HepG2 (cell line): ENCODE measurements around the gene PDXDC1. TPM values are rescaled to one million over a fixed set of nuclear protein-coding genes. Genes with fewer than 3 reads are reported as not detected.
"Not testable (repeated sequence)": the region's sequence is repeated elsewhere in the genome, so short reads cannot be mapped to it uniquely, and the experiment has no call there.

Experiments
- ATAC-seq: fragments of 200-7000 bp; cut with Tn5 transposase; 3 replicates; pipeline ENCODE4 v1.9.1; 2020; ENCODE audit warnings: mild to moderate bottlenecking, moderate library complexity
- BruUV-seq: library from RNA; stranded (reverse); fragments of 400-500 nt; replicated peaks from 2 replicates; lab custom pipeline; 2021; lab: Mats Ljungman, UMichigan
- CTCF ChIA-PET: fragments of 300-600 bp; formaldehyde crosslinking; extraction: SDS; loops from one replicate; lab custom pipeline; 2021; ENCODE audit warnings: low total read pairs, inconsistent platforms, low intra/inter-chr PET ratio; lab: Yijun Ruan, JAX
- POLR2A ChIA-PET: fragments of 350-600 bp; sonication (Branson Sonifier 250); formaldehyde crosslinking; loops from one replicate; lab custom pipeline; 2020; ENCODE audit warnings: antibody characterized with exemption, inconsistent platforms; lab: Yijun Ruan, JAX
- DNase-seq: peaks from one replicate; pipeline ENCODE4 v3.0.0-alpha.2; 2015; ENCODE audit warnings: low spot score
- FAIRE-seq: peaks from 3 replicates; lab custom pipeline; 2011; peaks lifted over from hg19 to GRCh38; lab: Jason Lieb, UNC
- H2AFZ ChIP-seq: one replicate; pipeline ENCODE4 v1.6.1; 2011; ENCODE audit warnings: low read length, inconsistent platforms
- H3K27ac ChIP-seq: fragments of 300-600 bp; 3 replicates; pipeline ENCODE4 v1.8.0; 2011; ENCODE audit warnings: mixed run types, mild to moderate bottlenecking, mixed read lengths, low read length, inconsistent platforms; ENCODE audit not compliant: insufficient read depth; ENCODE audit errors: extremely low read length
- H3K27me3 ChIP-seq, 2 experiments: fragments of 200-600 bp in 1 of 2; 2 replicates in 1 of 2; 3 replicates in 1 of 2; pipeline versions ENCODE4 v1.6.0 to v1.8.0; 2011; ENCODE audit warnings: low read length in 2 of 2, mild to moderate bottlenecking in 2 of 2, moderate library complexity in 2 of 2, inconsistent platforms in 1 of 2; ENCODE audit not compliant: insufficient read depth in 2 of 2, control insufficient read depth in 1 of 2
- H3K36me3 ChIP-seq, 2 experiments: fragments of 200-600 bp in 1 of 2; replicated peaks in 1 of 2; 2 replicates in 1 of 2; 3 replicates in 1 of 2; pipeline versions ENCODE4 v1.5.1 to v1.8.0; 2011; ENCODE audit warnings: low read length in 2 of 2, inconsistent platforms in 1 of 2; ENCODE audit not compliant: insufficient read depth in 2 of 2, control insufficient read depth in 1 of 2
- H3K4me1 ChIP-seq: 2 replicates; pipeline ENCODE4 v1.5.1; 2012; ENCODE audit warnings: low read length, inconsistent platforms; ENCODE audit not compliant: insufficient read depth
- H3K4me2 ChIP-seq: 2 replicates; pipeline ENCODE4 v1.6.0; 2011; ENCODE audit warnings: low read depth, low read length, inconsistent platforms
- H3K4me3 ChIP-seq, 3 experiments: fragments of 200-600 bp in 1 of 3; sonication (generic), shearing (Covaris generic) in 1 of 3; replicated peaks in 1 of 3; 2 replicates each; pipeline ENCODE4 v1.5.1; 2011 to 2016; ENCODE audit warnings: low read length in 3 of 3, inconsistent platforms in 2 of 3, low read depth in 2 of 3, mild to moderate bottlenecking in 2 of 3, control low read depth in 1 of 3, mixed read lengths in 1 of 3; ENCODE audit not compliant: insufficient read depth in 1 of 3
- H3K79me2 ChIP-seq: one replicate; pipeline ENCODE4 v1.6.1; 2011; ENCODE audit warnings: low read length, inconsistent platforms; ENCODE audit not compliant: insufficient read depth
- H3K9ac ChIP-seq: 2 replicates; pipeline ENCODE4 v1.6.0; 2011; ENCODE audit warnings: mild to moderate bottlenecking, low read depth, low read length, inconsistent platforms; ENCODE audit not compliant: insufficient read depth
- H3K9me3 ChIP-seq: 2 replicates; pipeline ENCODE4 v1.5.1; 2012; ENCODE audit warnings: mild to moderate bottlenecking, low read length
- H4K20me1 ChIP-seq: 2 replicates; pipeline ENCODE4 v1.6.0; 2011; ENCODE audit warnings: inconsistent platforms, mild to moderate bottlenecking, low read length, moderate library complexity; ENCODE audit not compliant: insufficient read depth
- FOXO1 ChIP-seq: sonication (generic); formaldehyde crosslinking; IDR thresholded peaks from 2 replicates; pipeline ENCODE4 v1.4.0; 2020; ENCODE audit warnings: missing genetic modification reagents
- IRF2 ChIP-seq: IDR thresholded peaks from 2 replicates; pipeline ENCODE4 v1.6.1; 2018; ENCODE audit warnings: missing genetic modification reagents, missing compliant biosample characterization
- MED1 ChIP-seq: sonication (generic); formaldehyde crosslinking; IDR thresholded peaks from 2 replicates; pipeline ENCODE4 v1.4.0; 2020; ENCODE audit warnings: missing genetic modification reagents
- NFYB ChIP-seq: sonication (generic); formaldehyde crosslinking; IDR thresholded peaks from 2 replicates; pipeline ENCODE4 v1.4.0; 2020; ENCODE audit warnings: missing genetic modification reagents
- NR2F6 ChIP-seq, 2 experiments: IDR thresholded peaks; 2 replicates each; pipeline ENCODE4 v1.6.1; 2016; ENCODE audit warnings: antibody characterized with exemption in 1 of 2, mild to moderate bottlenecking in 1 of 2
- SAP130 ChIP-seq: IDR thresholded peaks from 2 replicates; pipeline ENCODE4 v1.6.1; 2016; ENCODE audit warnings: low read depth
- SP2 ChIP-seq: sonication (generic); formaldehyde crosslinking; IDR thresholded peaks from 2 replicates; pipeline ENCODE4 v1.5.1; 2020; ENCODE audit warnings: mild to moderate bottlenecking, missing genetic modification reagents
- STAG1 ChIP-seq: sonication (generic); formaldehyde crosslinking; IDR thresholded peaks from 2 replicates; pipeline ENCODE4 v1.4.0; 2020; ENCODE audit warnings: missing genetic modification reagents
- ZNF331 ChIP-seq: sonication (generic); formaldehyde crosslinking; IDR thresholded peaks from 2 replicates; pipeline ENCODE4 v1.4.0; 2020; ENCODE audit warnings: missing genetic modification reagents
- WGBS: methylation state at CpG from one replicate; pipeline ENCODE4 v1.1.6; 2017; ENCODE audit warnings: low lambda C conversion rate; 5-methylcytosine and 5-hydroxymethylcytosine counted together
- in situ Hi-C: cut with HindIII; loops from 2 replicates; pipeline ENCODE4 v1.10.0; 2017; ENCODE audit warnings: low pct_unique_long_range_greater_than_20kb; ENCODE audit not compliant: extremely low pct_ligation_motif_present
- intact Hi-C: fragments of 100-400 bp; cut with micrococcal nuclease; formaldehyde crosslinking; loops from one replicate; pipeline ENCODE4 v1.10.0; 2022; ENCODE audit not compliant: unreplicated experiment
- polyA plus RNA-seq, 8 experiments: library from polyadenylated mRNA; depleted of rRNA in 3 of 8; stranded (reverse) in 7 of 8; unstranded in 1 of 8; fragments of >200 nt; fragmentation: Illumina TruSeq in 4 of 8; extraction: Trizol in 4 of 8; gene quantifications; 2 replicates each; pipeline versions ENCODE4 v1.2.1 to v1.2.3, GENCODE V29; 2011 to 2016; ENCODE audit warnings: low read depth in 4 of 8, missing spikeins in 1 of 8, mixed read lengths in 1 of 8; ENCODE audit not compliant: insufficient read depth in 1 of 8
- total RNA-seq, 5 experiments: library from RNA; depleted of rRNA; stranded (reverse); fragments of >200 nt; fragmentation: Illumina TruSeq; extraction: Trizol; gene quantifications; 2 replicates each; pipeline ENCODE4 v1.2.3, GENCODE V29; 2016; ENCODE audit warnings: low read depth in 1 of 5
- TF ChIP-seq, protein P1 (sequence below): sonication (generic); formaldehyde crosslinking; IDR thresholded peaks from 2 replicates; pipeline ENCODE4 v1.8.1; 2023; ENCODE audit warnings: missing genetic modification reagents, inconsistent platforms, borderline replicate concordance
- TF ChIP-seq, protein P2 (sequence below): IDR thresholded peaks from 2 replicates; pipeline ENCODE4 v1.6.1; 2016; ENCODE audit warnings: mild to moderate bottlenecking
- TF ChIP-seq, protein P3 (sequence below): sonication (generic); formaldehyde crosslinking; IDR thresholded peaks from 2 replicates; pipeline ENCODE4 v1.5.0; 2020; ENCODE audit warnings: mild to moderate bottlenecking, missing genetic modification reagents, moderate library complexity
- TF ChIP-seq, protein P4 (sequence below): IDR thresholded peaks from 2 replicates; pipeline ENCODE4 v1.6.1; 2016; ENCODE audit warnings: missing compliant biosample characterization, missing genetic modification reagents, borderline replicate concordance

Gene PDXDC1
- total and polyA plus RNA-seq, 2 of the 13 experiments (the other 11 are each of a cell fraction or from before 2014, with no cell fraction given) = 133 to 169 TPM

DNA sequence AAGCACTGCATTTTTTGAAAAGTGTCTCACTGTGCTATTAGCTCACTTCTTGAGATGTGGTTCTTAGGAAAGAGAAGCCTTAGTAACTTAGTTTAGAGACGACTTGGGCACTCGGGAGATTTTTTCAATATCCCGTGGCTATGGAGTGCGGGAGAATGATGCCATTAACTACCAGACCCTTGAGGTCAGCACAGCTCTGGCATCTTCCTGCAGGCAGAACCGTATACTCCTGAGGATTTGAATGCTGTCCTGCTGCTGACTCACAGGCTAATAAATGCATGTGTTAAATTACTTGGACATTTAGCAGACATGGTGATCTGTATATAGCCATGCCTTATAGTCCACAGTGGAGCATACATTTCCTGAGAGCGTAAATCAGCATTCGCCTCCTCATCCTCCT is 46.6 kb downstream of the PDXDC1 start:
- H3K9ac ChIP-seq, H4K20me1 ChIP-seq, BruUV-seq, intact Hi-C loops, DNase-seq, FAIRE-seq, H2AFZ ChIP-seq, H3K27ac ChIP-seq, H3K4me1 ChIP-seq, in situ Hi-C loops, POLR2A ChIA-PET, H3K4me3 ChIP-seq, H3K27me3 ChIP-seq, CTCF ChIA-PET, H3K9me3 ChIP-seq, H3K79me2 ChIP-seq, H3K4me2 ChIP-seq: not testable (repeated sequence)
- peaks cover 20 to 66% of the 10 kb centered on the region in 2 experiments for H3K36me3 ChIP-seq
- 94% methylated on average over 7 of the region's 7 CpGs for WGBS
- peak; percentile 7; the same call in 1 of the 3 replicates for ATAC-seq

DNA sequence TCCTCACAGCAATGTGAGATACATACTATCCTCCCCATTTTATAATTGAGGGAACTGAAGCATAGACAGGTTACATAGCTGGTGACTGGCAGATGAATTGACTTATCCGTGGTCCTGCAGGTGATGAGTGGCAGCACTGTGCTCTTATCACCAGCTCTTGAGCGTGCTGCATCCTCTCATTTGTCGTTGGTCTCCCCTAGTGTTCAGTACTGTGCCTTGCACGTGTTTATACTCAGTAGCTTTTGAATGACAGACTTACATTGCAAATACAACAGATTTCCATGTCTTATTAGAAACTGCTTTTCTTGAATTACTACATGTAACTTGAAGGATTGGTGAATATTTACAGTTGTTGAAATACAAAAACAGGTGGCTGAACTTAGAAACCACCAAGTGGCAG is 47.4 kb downstream of the PDXDC1 start:
- in situ Hi-C loops; POLR2A ChIA-PET; H3K9me3 ChIP-seq; H3K4me3 ChIP-seq; H3K9ac ChIP-seq; BruUV-seq; intact Hi-C loops; H3K4me1 ChIP-seq; H4K20me1 ChIP-seq; H3K79me2 ChIP-seq; H2AFZ ChIP-seq; H3K4me2 ChIP-seq; H3K27me3 ChIP-seq; H3K27ac ChIP-seq; CTCF ChIA-PET; TF ChIP-seq NR2F6 (IDR thresholded peaks at IDR 0.05): not testable (repeated sequence)
- FAIRE-seq (peak; percentile 95), ATAC-seq (peak; percentile 99), DNase-seq (peak; percentile 90)
- H3K36me3 ChIP-seq = peaks cover 22 to 68% of the 10 kb centered on the region in 2 experiments
- 31% methylated on average over 4 of the region's 4 CpGs for WGBS
- TF ChIP-seq NFYB (CRISPR knock-in tag) (peak; percentile 95), STAG1 (CRISPR knock-in tag) (peak; percentile 85), MED1 (CRISPR knock-in tag) (peak; percentile 22; the same call in 1 of the 2 replicates), FOXO1 (CRISPR knock-in tag) (peak; percentile 45; the same call in 1 of the 2 replicates), SAP130 (CRISPR knock-in tag) (peak; percentile 54; the same call in 1 of the 2 replicates), NR2F6 (CRISPR knock-in tag; IDR thresholded peaks at IDR 0.05) (peak; percentile 37; the same call in 1 of the 2 replicates), SP2 (peak; percentile 88), IRF2 (peak; percentile 66; the same call in 1 of the 2 replicates), ZNF331 (CRISPR knock-in tag) (0 out of 2 replicates have a peak, but pooled peaks have one; percentile 31)
- TF ChIP-seq, protein P1, sequence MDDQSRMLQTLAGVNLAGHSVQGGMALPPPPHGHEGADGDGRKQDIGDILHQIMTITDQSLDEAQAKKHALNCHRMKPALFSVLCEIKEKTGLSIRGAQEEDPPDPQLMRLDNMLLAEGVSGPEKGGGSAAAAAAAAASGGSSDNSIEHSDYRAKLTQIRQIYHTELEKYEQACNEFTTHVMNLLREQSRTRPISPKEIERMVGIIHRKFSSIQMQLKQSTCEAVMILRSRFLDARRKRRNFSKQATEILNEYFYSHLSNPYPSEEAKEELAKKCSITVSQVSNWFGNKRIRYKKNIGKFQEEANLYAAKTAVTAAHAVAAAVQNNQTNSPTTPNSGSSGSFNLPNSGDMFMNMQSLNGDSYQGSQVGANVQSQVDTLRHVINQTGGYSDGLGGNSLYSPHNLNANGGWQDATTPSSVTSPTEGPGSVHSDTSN (CRISPR knock-in tag) = peak; percentile 93; the same call in 1 of the 2 replicates
- TF ChIP-seq, protein P2, sequence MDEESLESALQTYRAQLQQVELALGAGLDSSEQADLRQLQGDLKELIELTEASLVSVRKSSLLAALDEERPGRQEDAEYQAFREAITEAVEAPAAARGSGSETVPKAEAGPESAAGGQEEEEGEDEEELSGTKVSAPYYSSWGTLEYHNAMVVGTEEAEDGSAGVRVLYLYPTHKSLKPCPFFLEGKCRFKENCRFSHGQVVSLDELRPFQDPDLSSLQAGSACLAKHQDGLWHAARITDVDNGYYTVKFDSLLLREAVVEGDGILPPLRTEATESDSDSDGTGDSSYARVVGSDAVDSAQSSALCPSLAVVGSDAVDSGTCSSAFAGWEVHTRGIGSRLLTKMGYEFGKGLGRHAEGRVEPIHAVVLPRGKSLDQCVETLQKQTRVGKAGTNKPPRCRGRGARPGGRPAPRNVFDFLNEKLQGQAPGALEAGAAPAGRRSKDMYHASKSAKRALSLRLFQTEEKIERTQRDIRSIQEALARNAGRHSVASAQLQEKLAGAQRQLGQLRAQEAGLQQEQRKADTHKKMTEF (CRISPR knock-in tag) = 0 out of 2 replicates have a peak, but pooled peaks have one; percentile 23
- TF ChIP-seq, protein P3, sequence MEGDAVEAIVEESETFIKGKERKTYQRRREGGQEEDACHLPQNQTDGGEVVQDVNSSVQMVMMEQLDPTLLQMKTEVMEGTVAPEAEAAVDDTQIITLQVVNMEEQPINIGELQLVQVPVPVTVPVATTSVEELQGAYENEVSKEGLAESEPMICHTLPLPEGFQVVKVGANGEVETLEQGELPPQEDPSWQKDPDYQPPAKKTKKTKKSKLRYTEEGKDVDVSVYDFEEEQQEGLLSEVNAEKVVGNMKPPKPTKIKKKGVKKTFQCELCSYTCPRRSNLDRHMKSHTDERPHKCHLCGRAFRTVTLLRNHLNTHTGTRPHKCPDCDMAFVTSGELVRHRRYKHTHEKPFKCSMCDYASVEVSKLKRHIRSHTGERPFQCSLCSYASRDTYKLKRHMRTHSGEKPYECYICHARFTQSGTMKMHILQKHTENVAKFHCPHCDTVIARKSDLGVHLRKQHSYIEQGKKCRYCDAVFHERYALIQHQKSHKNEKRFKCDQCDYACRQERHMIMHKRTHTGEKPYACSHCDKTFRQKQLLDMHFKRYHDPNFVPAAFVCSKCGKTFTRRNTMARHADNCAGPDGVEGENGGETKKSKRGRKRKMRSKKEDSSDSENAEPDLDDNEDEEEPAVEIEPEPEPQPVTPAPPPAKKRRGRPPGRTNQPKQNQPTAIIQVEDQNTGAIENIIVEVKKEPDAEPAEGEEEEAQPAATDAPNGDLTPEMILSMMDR (CRISPR knock-in tag) = peak; percentile 67
- TF ChIP-seq, protein P4, sequence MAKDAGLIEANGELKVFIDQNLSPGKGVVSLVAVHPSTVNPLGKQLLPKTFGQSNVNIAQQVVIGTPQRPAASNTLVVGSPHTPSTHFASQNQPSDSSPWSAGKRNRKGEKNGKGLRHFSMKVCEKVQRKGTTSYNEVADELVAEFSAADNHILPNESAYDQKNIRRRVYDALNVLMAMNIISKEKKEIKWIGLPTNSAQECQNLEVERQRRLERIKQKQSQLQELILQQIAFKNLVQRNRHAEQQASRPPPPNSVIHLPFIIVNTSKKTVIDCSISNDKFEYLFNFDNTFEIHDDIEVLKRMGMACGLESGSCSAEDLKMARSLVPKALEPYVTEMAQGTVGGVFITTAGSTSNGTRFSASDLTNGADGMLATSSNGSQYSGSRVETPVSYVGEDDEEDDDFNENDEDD = peak; percentile 38; the same call in 1 of the 2 replicates
